Transverse colon (tissue), 4 donors: ENCODE data around the gene UXT.

Experiments used
- CTCF ChIP-seq, 5 experiments: fragments of 200-600 bp in 3 of 5; fragments of 450-650 bp in 2 of 5; sonication (generic) in 3 of 5; IDR thresholded peaks; 1 replicate in 2 of 5; 2 replicates in 3 of 5; pipeline ENCODE4 v1.5.1; 2016 to 2017; ENCODE audit warnings: antibody characterized with exemption in 5 of 5, inconsistent platforms in 3 of 5, mild to moderate bottlenecking in 2 of 5, moderate library complexity in 1 of 5
- POLR2AphosphoS5 ChIP-seq, 3 donors: sonication (generic); formaldehyde crosslinking; IDR thresholded peaks; one replicate each; pipeline ENCODE4 v1.6.1; 2016; ENCODE audit warnings: antibody characterized with exemption in 3 of 3

GRCh38 chrX:47613082-47613481 lies 45.9 kb downstream of the UXT start:
- TF ChIP-seq CTCF (IDR thresholded peaks at IDR 0.05): no peak
- TF ChIP-seq POLR2AphosphoS5 (IDR thresholded peaks at IDR 0.05): no peak
